GM23248 (cell line): Measurements from ENCODE around the gene CST6.

Experiments
- EZH2 ChIP-seq: fragments of 200-600 bp; sonication (generic); IDR thresholded peaks from 2 replicates; pipeline ENCODE4 v1.6.1; 2018; ENCODE audit warnings: antibody characterized with exemption, mild to moderate bottlenecking; ENCODE audit not compliant: insufficient read depth, poor library complexity, severe bottlenecking
- EZH2phosphoT487 ChIP-seq: fragments of 200-600 bp; sonication (generic); IDR thresholded peaks from 2 replicates; pipeline ENCODE4 v1.6.1; 2018; ENCODE audit warnings: antibody characterized with exemption, moderate library complexity, mild to moderate bottlenecking, low read depth; ENCODE audit not compliant: insufficient read depth

DNA sequence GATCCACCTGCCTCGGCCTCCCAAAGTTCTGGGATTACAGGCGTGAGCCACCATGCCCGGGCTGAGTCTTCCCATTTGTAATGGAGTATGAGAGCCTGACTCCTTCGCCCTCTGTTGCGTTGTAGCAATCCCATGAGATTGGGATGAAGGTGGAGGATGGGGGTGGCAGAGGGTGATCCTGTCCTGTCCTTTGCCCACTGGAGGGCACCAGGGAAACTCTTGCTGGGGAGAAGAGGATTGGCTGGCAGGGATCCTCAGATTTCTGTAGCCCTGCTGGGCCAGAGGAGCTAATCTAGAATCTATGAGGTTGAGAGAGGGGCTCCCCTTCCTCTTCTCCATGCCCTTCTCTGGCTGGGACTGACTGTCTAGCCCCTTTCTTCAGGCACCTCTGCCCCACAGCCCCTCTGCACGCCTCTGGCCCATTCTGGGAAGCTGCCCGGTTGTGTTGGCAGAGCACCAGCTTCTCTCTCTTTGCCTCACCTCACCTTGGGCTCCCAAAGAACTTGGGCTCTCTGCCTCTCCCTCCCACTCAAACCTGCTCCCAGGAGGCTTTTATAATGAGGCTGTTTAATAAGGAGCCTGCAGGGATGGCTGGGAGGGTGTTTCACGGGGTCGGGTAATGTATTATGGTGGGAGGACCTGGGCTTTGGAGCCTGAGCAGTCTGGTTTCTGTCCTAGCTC is 24.0 kb downstream of the CST6 start:
- no peak for TF ChIP-seq EZH2
- TF ChIP-seq EZH2phosphoT487: no peak
